ENCODE measurements around the gene NUP62CL. TPM values are rescaled to one million over a fixed set of nuclear protein-coding genes. Genes with fewer than 3 reads are reported as not detected.

Gene NUP62CL
- total RNA-seq, 1 experiment from 2014 or later = 21.1 TPM

DNA sequence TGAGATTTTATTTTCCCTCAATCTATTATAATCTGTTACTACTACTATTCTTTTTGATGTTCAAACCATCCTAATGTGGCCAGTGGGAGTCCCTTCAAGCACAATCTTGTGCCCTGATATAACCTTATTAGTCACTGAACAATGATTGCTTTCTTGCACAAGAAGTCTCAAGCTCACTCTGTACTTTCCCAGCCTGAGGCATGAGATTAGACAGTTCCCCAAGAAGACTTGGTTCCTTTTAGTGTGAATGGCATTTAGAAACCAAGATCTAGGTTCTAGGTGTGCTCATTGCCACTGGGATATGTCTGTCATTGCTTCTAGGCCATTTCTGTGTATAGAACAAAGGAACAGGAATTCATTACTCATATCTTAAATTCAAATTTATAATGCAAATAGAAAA, 59.6 kb downstream of the NUP62CL start:
- peaks cover 0 to 4% of the 10 kb centered on the region in 2 experiments; a peak in 1 of 4 replicates for H3K4me1 ChIP-seq (ENCODE audit: control insufficient read depth in 1 of 2, insufficient read depth in 2 of 2, low read length in 2 of 2)
- intact Hi-C loops (cut with micrococcal nuclease) = no loop called here
- CTCF ChIA-PET = no interaction called here
- no peak for ATAC-seq
- peak; percentile 25; the same call in 1 of the 2 replicates for TF ChIP-seq CEBPB (IDR thresholded peaks at IDR 0.05; ENCODE audit: low read depth)
- TF ChIP-seq, protein P1, sequence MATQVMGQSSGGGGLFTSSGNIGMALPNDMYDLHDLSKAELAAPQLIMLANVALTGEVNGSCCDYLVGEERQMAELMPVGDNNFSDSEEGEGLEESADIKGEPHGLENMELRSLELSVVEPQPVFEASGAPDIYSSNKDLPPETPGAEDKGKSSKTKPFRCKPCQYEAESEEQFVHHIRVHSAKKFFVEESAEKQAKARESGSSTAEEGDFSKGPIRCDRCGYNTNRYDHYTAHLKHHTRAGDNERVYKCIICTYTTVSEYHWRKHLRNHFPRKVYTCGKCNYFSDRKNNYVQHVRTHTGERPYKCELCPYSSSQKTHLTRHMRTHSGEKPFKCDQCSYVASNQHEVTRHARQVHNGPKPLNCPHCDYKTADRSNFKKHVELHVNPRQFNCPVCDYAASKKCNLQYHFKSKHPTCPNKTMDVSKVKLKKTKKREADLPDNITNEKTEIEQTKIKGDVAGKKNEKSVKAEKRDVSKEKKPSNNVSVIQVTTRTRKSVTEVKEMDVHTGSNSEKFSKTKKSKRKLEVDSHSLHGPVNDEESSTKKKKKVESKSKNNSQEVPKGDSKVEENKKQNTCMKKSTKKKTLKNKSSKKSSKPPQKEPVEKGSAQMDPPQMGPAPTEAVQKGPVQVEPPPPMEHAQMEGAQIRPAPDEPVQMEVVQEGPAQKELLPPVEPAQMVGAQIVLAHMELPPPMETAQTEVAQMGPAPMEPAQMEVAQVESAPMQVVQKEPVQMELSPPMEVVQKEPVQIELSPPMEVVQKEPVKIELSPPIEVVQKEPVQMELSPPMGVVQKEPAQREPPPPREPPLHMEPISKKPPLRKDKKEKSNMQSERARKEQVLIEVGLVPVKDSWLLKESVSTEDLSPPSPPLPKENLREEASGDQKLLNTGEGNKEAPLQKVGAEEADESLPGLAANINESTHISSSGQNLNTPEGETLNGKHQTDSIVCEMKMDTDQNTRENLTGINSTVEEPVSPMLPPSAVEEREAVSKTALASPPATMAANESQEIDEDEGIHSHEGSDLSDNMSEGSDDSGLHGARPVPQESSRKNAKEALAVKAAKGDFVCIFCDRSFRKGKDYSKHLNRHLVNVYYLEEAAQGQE (IDR thresholded peaks at IDR 0.05; ENCODE audit: low read depth) = no peak
- POLR2A ChIA-PET = no interaction called here
- no peak for DNase-seq (ENCODE audit: low read depth, low spot score)
- H2AFZ ChIP-seq (ENCODE audit: low read depth, low read length, poor library complexity, severe bottlenecking) = no peak overlapping the region
- H3K36me3 ChIP-seq (ENCODE audit: control insufficient read depth in 1 of 2, insufficient read depth in 2 of 2, low read length in 2 of 2) = peaks cover 0 to 2% of the 10 kb centered on the region in 2 experiments; a peak in 1 of 4 replicates
- H3K9me2 ChIP-seq (ENCODE audit: insufficient read depth) = no peaks in the 10 kb centered on the region
- no peak overlapping the region for H3K4me2 ChIP-seq (ENCODE audit: low read length)
- RAD21 ChIA-PET (ENCODE audit: low non-redundant PET in 1 of 2, low total read pairs in 2 of 2, uncharacterized antibody in 2 of 2, unreplicated experiment in 2 of 2) = no interaction called here
- no peak overlapping the region for H3K4me3 ChIP-seq (replicated peaks in 1 of 2; ENCODE audit: low read depth in 1 of 2, low read length in 2 of 2)
- no TSS peak for BruUV-seq (replicated peaks)
- H3K27me3 ChIP-seq (ENCODE audit: insufficient read depth, low read length) = no peaks in the 10 kb centered on the region
- H3K27ac ChIP-seq (ENCODE audit: low read depth, low read length) = no peak overlapping the region
- H3K9me3 ChIP-seq (ENCODE audit: control insufficient read depth in 1 of 2, insufficient read depth in 1 of 2, low read depth in 1 of 2, low read length in 2 of 2) = no peaks in the 10 kb centered on the region
- H4K20me1 ChIP-seq (ENCODE audit: insufficient read depth) = no peaks in the 10 kb centered on the region
- H3K79me2 ChIP-seq (ENCODE audit: insufficient read depth, low read length) = no peaks in the 10 kb centered on the region
- H3K9ac ChIP-seq (ENCODE audit: low read length) = no peak overlapping the region

DNA sequence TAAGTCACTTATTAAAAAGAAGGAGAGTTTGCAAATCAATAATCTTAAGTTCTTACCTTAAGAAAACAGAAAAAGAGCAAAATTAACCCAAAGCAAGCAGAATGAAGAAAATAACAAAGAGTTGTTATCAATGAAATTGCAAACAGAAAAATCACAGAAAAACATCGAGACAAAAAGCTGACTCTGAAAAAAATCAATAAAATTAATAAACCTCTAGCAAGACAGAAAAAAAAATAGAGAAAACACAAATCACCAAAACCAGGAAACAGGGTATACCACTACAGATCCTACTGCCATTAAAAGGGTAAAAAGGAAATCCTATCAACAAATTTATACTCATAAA, 70.3 kb downstream of the NUP62CL start:
- ChIA-PET POLR2A (no interaction called here), RAD21 (ENCODE audit: low non-redundant PET in 1 of 2, low total read pairs in 2 of 2, uncharacterized antibody in 2 of 2, unreplicated experiment in 2 of 2) (no interaction called here), CTCF (no interaction called here)
- H2AFZ ChIP-seq (ENCODE audit: low read depth, low read length, poor library complexity, severe bottlenecking) = no peak overlapping the region
- peak overlapping the region in 1 of 2 experiments; percentile 47; a peak in 2 of 4 replicates for H3K4me3 ChIP-seq (replicated peaks in 1 of 2; ENCODE audit: low read depth in 1 of 2, low read length in 2 of 2)
- H3K27ac ChIP-seq (ENCODE audit: low read depth, low read length) = peak overlapping the region; percentile 90
- no peaks in the 10 kb centered on the region for H4K20me1 ChIP-seq (ENCODE audit: insufficient read depth)
- intact Hi-C loops (cut with micrococcal nuclease) = loop anchor here (10.0 kb wide), 1 partner anchor 69 kb away; the partner anchor contains the start of genes DNAAF6 and NUP62CL
- peak overlapping the region; percentile 54 for H3K9ac ChIP-seq (ENCODE audit: low read length)
- DNase-seq (ENCODE audit: low read depth, low spot score) (no peak), ATAC-seq (peak; percentile 45)
- no peaks in the 10 kb centered on the region for H3K79me2 ChIP-seq (ENCODE audit: insufficient read depth, low read length)
- no peaks in the 10 kb centered on the region for H3K27me3 ChIP-seq (ENCODE audit: insufficient read depth, low read length)
- H3K36me3 ChIP-seq (ENCODE audit: control insufficient read depth in 1 of 2, insufficient read depth in 2 of 2, low read length in 2 of 2) = no peaks in the 10 kb centered on the region
- no peak for TF ChIP-seq JUND (IDR thresholded peaks at IDR 0.05)
- no peak for TF ChIP-seq EGR1 (IDR thresholded peaks at IDR 0.05; ENCODE audit: low read depth)
- TF ChIP-seq, protein P2, sequence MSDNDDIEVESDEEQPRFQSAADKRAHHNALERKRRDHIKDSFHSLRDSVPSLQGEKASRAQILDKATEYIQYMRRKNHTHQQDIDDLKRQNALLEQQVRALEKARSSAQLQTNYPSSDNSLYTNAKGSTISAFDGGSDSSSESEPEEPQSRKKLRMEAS (IDR thresholded peaks at IDR 0.05) = no peak
- no peak; the same call in 1 of the 2 replicates for TF ChIP-seq FOSL1 (IDR thresholded peaks at IDR 0.05; ENCODE audit: low read depth)
- no peak for TF ChIP-seq SP1 (IDR thresholded peaks at IDR 0.05; ENCODE audit: low read depth)
- TF ChIP-seq POLR2A (IDR thresholded peaks at IDR 0.05; ENCODE audit: borderline replicate concordance, extremely low read depth, insufficient read depth, insufficient read length) = no peak
- no peak for TF ChIP-seq CEBPB (IDR thresholded peaks at IDR 0.05; ENCODE audit: low read depth)
- no peak for TF ChIP-seq EZH2 (IDR thresholded peaks at IDR 0.05)
- TF ChIP-seq SIN3A (IDR thresholded peaks at IDR 0.05; ENCODE audit: low read depth) = no peak
- no peak for TF ChIP-seq ZFX (IDR thresholded peaks at IDR 0.05)
- no peak for TF ChIP-seq POLR2AphosphoS5 (IDR thresholded peaks at IDR 0.05; ENCODE audit: low read depth, low read length)
- TF ChIP-seq RAD21 (IDR thresholded peaks at IDR 0.05; ENCODE audit: low read depth) = no peak
- TF ChIP-seq, protein P3, sequence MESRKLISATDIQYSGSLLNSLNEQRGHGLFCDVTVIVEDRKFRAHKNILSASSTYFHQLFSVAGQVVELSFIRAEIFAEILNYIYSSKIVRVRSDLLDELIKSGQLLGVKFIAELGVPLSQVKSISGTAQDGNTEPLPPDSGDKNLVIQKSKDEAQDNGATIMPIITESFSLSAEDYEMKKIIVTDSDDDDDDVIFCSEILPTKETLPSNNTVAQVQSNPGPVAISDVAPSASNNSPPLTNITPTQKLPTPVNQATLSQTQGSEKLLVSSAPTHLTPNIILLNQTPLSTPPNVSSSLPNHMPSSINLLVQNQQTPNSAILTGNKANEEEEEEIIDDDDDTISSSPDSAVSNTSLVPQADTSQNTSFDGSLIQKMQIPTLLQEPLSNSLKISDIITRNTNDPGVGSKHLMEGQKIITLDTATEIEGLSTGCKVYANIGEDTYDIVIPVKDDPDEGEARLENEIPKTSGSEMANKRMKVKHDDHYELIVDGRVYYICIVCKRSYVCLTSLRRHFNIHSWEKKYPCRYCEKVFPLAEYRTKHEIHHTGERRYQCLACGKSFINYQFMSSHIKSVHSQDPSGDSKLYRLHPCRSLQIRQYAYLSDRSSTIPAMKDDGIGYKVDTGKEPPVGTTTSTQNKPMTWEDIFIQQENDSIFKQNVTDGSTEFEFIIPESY (IDR thresholded peaks at IDR 0.05; ENCODE audit: extremely low read depth, insufficient replicate concordance, low read length) = no peak
- no peak for TF ChIP-seq TCF7L2 (IDR thresholded peaks at IDR 0.05; ENCODE audit: borderline replicate concordance, extremely low read depth, insufficient read depth, insufficient read length)
- TF ChIP-seq ZNF274 (IDR thresholded peaks at IDR 0.05; ENCODE audit: low read depth, low read length) = no peak
- TF ChIP-seq, protein P4, sequence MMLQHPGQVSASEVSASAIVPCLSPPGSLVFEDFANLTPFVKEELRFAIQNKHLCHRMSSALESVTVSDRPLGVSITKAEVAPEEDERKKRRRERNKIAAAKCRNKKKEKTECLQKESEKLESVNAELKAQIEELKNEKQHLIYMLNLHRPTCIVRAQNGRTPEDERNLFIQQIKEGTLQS (IDR thresholded peaks at IDR 0.05) = no peak
- H3K9me2 ChIP-seq (ENCODE audit: insufficient read depth) = no peaks in the 10 kb centered on the region
- peaks cover 21 to 37% of the 10 kb centered on the region in 2 experiments for H3K4me1 ChIP-seq (ENCODE audit: control insufficient read depth in 1 of 2, insufficient read depth in 2 of 2, low read length in 2 of 2)
- H3K9me3 ChIP-seq (ENCODE audit: control insufficient read depth in 1 of 2, insufficient read depth in 1 of 2, low read depth in 1 of 2, low read length in 2 of 2) = no peaks in the 10 kb centered on the region
- H3K4me2 ChIP-seq (ENCODE audit: low read length) = peak overlapping the region; percentile 73
- no TSS peak for BruUV-seq (replicated peaks)

All from HCT116 (cell line).